Chondrocyte (in vitro differentiated cells): ENCODE data around the gene CEBPG. TPM values are rescaled to one million over a fixed set of nuclear protein-coding genes. Genes with fewer than 3 reads are reported as not detected.

Experiments
- DNase-seq: peaks from one replicate; pipeline ENCODE4 v3.0.0; 2021; ENCODE audit warnings: mixed read lengths, low spot score
- H3K27ac Mint-ChIP-seq: one replicate; pipeline ENCODE4 v1.8.0; 2021; ENCODE audit warnings: mild to moderate bottlenecking, moderate library complexity, mixed read lengths; ENCODE audit not compliant: unreplicated experiment
- H3K27me3 Mint-ChIP-seq: 2 replicates; pipeline ENCODE4 v1.8.0; 2021; ENCODE audit warnings: low read depth, mixed read lengths
- H3K36me3 Mint-ChIP-seq: 2 replicates; pipeline ENCODE4 v1.8.0; 2021; ENCODE audit warnings: low read depth, mixed read lengths
- H3K4me1 Mint-ChIP-seq: 2 replicates; pipeline ENCODE4 v1.8.0; 2021; ENCODE audit warnings: low read depth, mild to moderate bottlenecking, mixed read lengths
- H3K4me3 Mint-ChIP-seq: one replicate; pipeline ENCODE4 v1.8.0; 2021; ENCODE audit warnings: mild to moderate bottlenecking, moderate library complexity, mixed read lengths; ENCODE audit not compliant: unreplicated experiment
- H3K9me3 Mint-ChIP-seq: 2 replicates; pipeline ENCODE4 v1.8.0; 2021; ENCODE audit warnings: low read depth, mixed read lengths
- CTCF ChIP-seq: fragments of 200-600 bp; sonication (generic); IDR thresholded peaks from 2 replicates; pipeline ENCODE4 v1.5.0; 2021; ENCODE audit warnings: antibody characterized with exemption, mild to moderate bottlenecking, moderate library complexity
- total RNA-seq: library from RNA; stranded (reverse); gene quantifications from 3 replicates; pipeline ENCODE4 v1.2.1, GENCODE V29; 2021

The CEBPG gene
- total RNA-seq, 1 donor from 2014 or later = 54.4 TPM

- Mint-ChIP-seq H3K4me1 (peaks cover 16% of the 10 kb centered on the region), H3K4me3 (no peak overlapping the region), H3K27me3 (no peaks in the 10 kb centered on the region), H3K27ac (peak overlapping the region; percentile 37), H3K36me3 (no peaks in the 10 kb centered on the region), H3K9me3 (no peaks in the 10 kb centered on the region)
- no peak for TF ChIP-seq CTCF
- no peak for DNase-seq
Observed at GRCh38 chr19:33396701-33397535, 23.4 kb downstream of the CEBPG start.

GRCh38 chr19:33397536-33398360 lies 24.2 kb downstream of the CEBPG start:
- no peaks in the 10 kb centered on the region for H3K27me3 Mint-ChIP-seq
- no peak overlapping the region for H3K27ac Mint-ChIP-seq
- peak; percentile 89 for DNase-seq
- TF ChIP-seq CTCF = peak; percentile 70
- no peaks in the 10 kb centered on the region for H3K9me3 Mint-ChIP-seq
- peaks cover 16% of the 10 kb centered on the region for H3K4me1 Mint-ChIP-seq
- H3K4me3 Mint-ChIP-seq = no peak overlapping the region
- H3K36me3 Mint-ChIP-seq = no peaks in the 10 kb centered on the region

GRCh38 chr19:33398361-33399060 lies 25.0 kb downstream of the CEBPG start:
- H3K4me3 Mint-ChIP-seq = no peak overlapping the region
- no peaks in the 10 kb centered on the region for H3K9me3 Mint-ChIP-seq
- DNase-seq = no peak
- TF ChIP-seq CTCF = peak; percentile 37
- no peak overlapping the region for H3K27ac Mint-ChIP-seq
- peaks cover 16% of the 10 kb centered on the region for H3K4me1 Mint-ChIP-seq
- no peaks in the 10 kb centered on the region for H3K36me3 Mint-ChIP-seq
- H3K27me3 Mint-ChIP-seq = no peaks in the 10 kb centered on the region

- TF ChIP-seq CTCF = no peak
- Mint-ChIP-seq H3K9me3 (no peaks in the 10 kb centered on the region), H3K27ac (no peak overlapping the region), H3K4me3 (no peak overlapping the region), H3K27me3 (no peaks in the 10 kb centered on the region), H3K4me1 (peaks cover 14% of the 10 kb centered on the region), H3K36me3 (no peaks in the 10 kb centered on the region)
- DNase-seq = no peak
Observed at GRCh38 chr19:33399081-33399744, 25.7 kb downstream of the CEBPG start.
